HG02588 (cell line): ENCODE measurements around the gene SLC9A9.
"Not testable (repeated sequence)": the region's sequence is repeated elsewhere in the genome, so short reads cannot be mapped to it uniquely, and the experiment has no call there.

Experiments
- ATAC-seq: cut with Tn5 transposase; IDR thresholded peaks from one replicate; pipeline ENCODE4 v1.9.1; 2021; ENCODE audit warnings: mild to moderate bottlenecking, moderate library complexity; ENCODE audit not compliant: unreplicated experiment

Gene SLC9A9

GRCh38 chr3:143847787-143848631 is at the start of gene SLC9A9:
Gene SLC9A9, minus strand, starts transcription at chr3:143848468. Its CDS starts 146 bp downstream, at chr3:143848322.
- ATAC-seq = peak; percentile 87

- no peak for ATAC-seq
Observed at GRCh38 chr3:143897576-143898295, 49.5 kb upstream of the SLC9A9 start.

GRCh38 chr3:143896486-143896885 is 48.2 kb upstream of the SLC9A9 start:
- ATAC-seq = no peak

- ATAC-seq = no peak
Observed at GRCh38 chr3:143895805-143896204, 47.5 kb upstream of the SLC9A9 start.

GRCh38 chr3:143888846-143889245 is 40.6 kb upstream of the SLC9A9 start:
- ATAC-seq = no peak

GRCh38 chr3:143888166-143888565 is 39.9 kb upstream of the SLC9A9 start:
- no peak for ATAC-seq

- peak; percentile 90 for ATAC-seq
Observed at GRCh38 chr3:143885780-143886427, 37.6 kb upstream of the SLC9A9 start.

GRCh38 chr3:143884861-143885260 is 36.6 kb upstream of the SLC9A9 start:
- ATAC-seq = no peak

GRCh38 chr3:143883151-143883550 is 34.9 kb upstream of the SLC9A9 start:
- ATAC-seq = no peak

GRCh38 chr3:143881095-143881494 is 32.8 kb upstream of the SLC9A9 start:
- ATAC-seq = no peak

- ATAC-seq = no peak
Observed at GRCh38 chr3:143875546-143875945, 27.3 kb upstream of the SLC9A9 start.

GRCh38 chr3:143873553-143873952 is 25.3 kb upstream of the SLC9A9 start:
- ATAC-seq = not testable (repeated sequence)

- ATAC-seq = no peak
Observed at GRCh38 chr3:143865302-143865701, 17.0 kb upstream of the SLC9A9 start.

- no peak for ATAC-seq
Observed at GRCh38 chr3:143859465-143860203, 11.4 kb upstream of the SLC9A9 start.

- ATAC-seq = no peak
Observed at GRCh38 chr3:143856252-143856970, 8.1 kb upstream of the SLC9A9 start.

GRCh38 chr3:143855183-143855582 is 6.9 kb upstream of the SLC9A9 start:
- no peak for ATAC-seq

- ATAC-seq = no peak
Observed at GRCh38 chr3:143851331-143852017, 3.2 kb upstream of the SLC9A9 start.

- peak; percentile 31 for ATAC-seq
Observed at GRCh38 chr3:143850877-143851276, 2.6 kb upstream of the SLC9A9 start.

GRCh38 chr3:143849854-143850549 is 1.7 kb upstream of the SLC9A9 start:
- ATAC-seq = peak; percentile 37
